MM.1S (cell line): ENCODE results near the gene CHST11.

ENCODE experiments used
- DNase-seq: peaks from one replicate; pipeline ENCODE4 v3.0.0-alpha.2; 2015
- H2AFZ ChIP-seq: fragments of 300-600 bp; sonication (generic); 2 replicates; pipeline ENCODE4 v1.6.0; 2016; ENCODE audit warnings: antibody characterized with exemption, low read length
- H3F3A ChIP-seq: fragments of 300-600 bp; sonication (generic); 2 replicates; pipeline ENCODE4 v1.6.1; 2016; ENCODE audit warnings: mild to moderate bottlenecking, antibody characterized with exemption, low read length, moderate library complexity, mixed read lengths; ENCODE audit not compliant: insufficient read depth
- H3K27ac ChIP-seq: fragments of 300-600 bp; sonication (generic); 2 replicates; pipeline ENCODE4 v1.5.1; 2016; ENCODE audit warnings: mild to moderate bottlenecking, low read length
- H3K27me3 ChIP-seq: fragments of 300-600 bp; sonication (generic); replicated peaks from 2 replicates; pipeline ENCODE4 v1.6.0; 2016; ENCODE audit warnings: low read length; ENCODE audit not compliant: insufficient read depth
- H3K36me3 ChIP-seq: fragments of 300-600 bp; sonication (generic); replicated peaks from 2 replicates; pipeline ENCODE4 v1.6.1; 2016; ENCODE audit warnings: mild to moderate bottlenecking, low read length, mixed read lengths; ENCODE audit not compliant: insufficient read depth
- H3K4me1 ChIP-seq: fragments of 300-600 bp; sonication (generic); 2 replicates; pipeline ENCODE4 v1.6.1; 2016; ENCODE audit warnings: low read length, mixed read lengths
- H3K4me2 ChIP-seq: fragments of 300-600 bp; sonication (generic); 2 replicates; pipeline ENCODE4 v1.6.0; 2016; ENCODE audit warnings: low read depth, low read length
- H3K4me3 ChIP-seq: fragments of 300-600 bp; sonication (generic); 2 replicates; pipeline ENCODE4 v1.5.1; 2016; ENCODE audit warnings: low read length, mixed read lengths
- H3K79me2 ChIP-seq: fragments of 300-600 bp; sonication (generic); 2 replicates; pipeline ENCODE4 v1.6.1; 2016; ENCODE audit warnings: mixed run types, low read length, mixed read lengths
- H3K9ac ChIP-seq: fragments of 300-600 bp; sonication (generic); 2 replicates; pipeline ENCODE4 v1.6.1; 2016; ENCODE audit warnings: low read length, mixed read lengths
- H3K9me2 ChIP-seq: fragments of 300-600 bp; sonication (generic); replicated peaks from 2 replicates; pipeline ENCODE4 v1.6.1; 2016; ENCODE audit warnings: mild to moderate bottlenecking, low read length, mixed read lengths; ENCODE audit not compliant: insufficient read depth
- H3K9me3 ChIP-seq: fragments of 300-600 bp; sonication (generic); replicated peaks from 2 replicates; pipeline ENCODE4 v1.6.1; 2016; ENCODE audit warnings: mild to moderate bottlenecking, low read length, mixed read lengths; ENCODE audit not compliant: insufficient read depth
- H4K20me1 ChIP-seq: fragments of 300-600 bp; sonication (generic); 2 replicates; pipeline ENCODE4 v1.6.1; 2016; ENCODE audit warnings: mild to moderate bottlenecking, low read length, moderate library complexity, mixed read lengths; ENCODE audit not compliant: insufficient read depth
- EZH2 ChIP-seq: fragments of 300-600 bp; sonication (generic); optimal IDR thresholded peaks from 2 replicates; pipeline ENCODE3; 2017; ENCODE audit warnings: low read depth, mild to moderate bottlenecking, antibody characterized with exemption, low read length, mixed read lengths
- EZH2phosphoT487 ChIP-seq: fragments of 300-600 bp; sonication (generic); IDR thresholded peaks from 2 replicates; pipeline ENCODE4 v1.6.1; 2018; ENCODE audit warnings: antibody characterized with exemption, low read length
- TF ChIP-seq, protein P1 (sequence below): fragments of 300-600 bp; sonication (generic); IDR thresholded peaks from 2 replicates; pipeline ENCODE4 v1.5.1; 2016; ENCODE audit warnings: antibody characterized with exemption, low read length, mixed read lengths

CHST11 gene

DNA sequence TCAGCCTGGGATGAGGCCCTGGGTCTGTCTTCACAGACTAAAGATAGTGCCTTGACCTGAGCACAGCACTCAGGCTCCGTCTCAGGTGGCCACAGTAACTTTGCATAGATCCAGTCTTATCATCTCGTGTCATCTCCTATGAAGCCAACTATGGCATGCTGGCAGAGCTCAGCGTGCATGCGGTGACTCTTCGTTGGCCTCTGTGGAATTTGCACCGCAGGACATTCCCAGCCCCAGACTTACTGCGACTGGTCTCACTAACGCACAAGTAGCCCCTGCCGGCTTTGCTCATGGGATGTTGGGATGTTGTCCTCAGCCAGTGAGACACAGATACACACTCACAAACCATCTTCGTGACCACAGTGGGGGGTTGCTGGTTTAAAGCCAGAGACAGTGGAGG, 199.6 kb downstream of the CHST11 start:
- no peak overlapping the region for H3K27ac ChIP-seq
- no peak overlapping the region for H2AFZ ChIP-seq
- H3K9ac ChIP-seq, result no peak overlapping the region
- peaks cover 3% of the 10 kb centered on the region; the same call in 1 of the 2 replicates for H3K79me2 ChIP-seq
- H3K9me2 ChIP-seq, result no peaks in the 10 kb centered on the region
- no peaks in the 10 kb centered on the region for H3K36me3 ChIP-seq
- no peaks in the 10 kb centered on the region for H3K27me3 ChIP-seq
- no peak overlapping the region for H3K4me2 ChIP-seq
- no peak overlapping the region for H3K4me3 ChIP-seq
- H4K20me1 ChIP-seq, result no peaks in the 10 kb centered on the region
- DNase-seq, result no peak
- H3K4me1 ChIP-seq, result no peaks in the 10 kb centered on the region
- no peaks in the 10 kb centered on the region for H3K9me3 ChIP-seq
- no peak for TF ChIP-seq EZH2phosphoT487
- no peak for TF ChIP-seq EZH2
- TF ChIP-seq, protein P1, sequence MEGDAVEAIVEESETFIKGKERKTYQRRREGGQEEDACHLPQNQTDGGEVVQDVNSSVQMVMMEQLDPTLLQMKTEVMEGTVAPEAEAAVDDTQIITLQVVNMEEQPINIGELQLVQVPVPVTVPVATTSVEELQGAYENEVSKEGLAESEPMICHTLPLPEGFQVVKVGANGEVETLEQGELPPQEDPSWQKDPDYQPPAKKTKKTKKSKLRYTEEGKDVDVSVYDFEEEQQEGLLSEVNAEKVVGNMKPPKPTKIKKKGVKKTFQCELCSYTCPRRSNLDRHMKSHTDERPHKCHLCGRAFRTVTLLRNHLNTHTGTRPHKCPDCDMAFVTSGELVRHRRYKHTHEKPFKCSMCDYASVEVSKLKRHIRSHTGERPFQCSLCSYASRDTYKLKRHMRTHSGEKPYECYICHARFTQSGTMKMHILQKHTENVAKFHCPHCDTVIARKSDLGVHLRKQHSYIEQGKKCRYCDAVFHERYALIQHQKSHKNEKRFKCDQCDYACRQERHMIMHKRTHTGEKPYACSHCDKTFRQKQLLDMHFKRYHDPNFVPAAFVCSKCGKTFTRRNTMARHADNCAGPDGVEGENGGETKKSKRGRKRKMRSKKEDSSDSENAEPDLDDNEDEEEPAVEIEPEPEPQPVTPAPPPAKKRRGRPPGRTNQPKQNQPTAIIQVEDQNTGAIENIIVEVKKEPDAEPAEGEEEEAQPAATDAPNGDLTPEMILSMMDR, result no peak
- no peaks in the 10 kb centered on the region for H3F3A ChIP-seq

DNA sequence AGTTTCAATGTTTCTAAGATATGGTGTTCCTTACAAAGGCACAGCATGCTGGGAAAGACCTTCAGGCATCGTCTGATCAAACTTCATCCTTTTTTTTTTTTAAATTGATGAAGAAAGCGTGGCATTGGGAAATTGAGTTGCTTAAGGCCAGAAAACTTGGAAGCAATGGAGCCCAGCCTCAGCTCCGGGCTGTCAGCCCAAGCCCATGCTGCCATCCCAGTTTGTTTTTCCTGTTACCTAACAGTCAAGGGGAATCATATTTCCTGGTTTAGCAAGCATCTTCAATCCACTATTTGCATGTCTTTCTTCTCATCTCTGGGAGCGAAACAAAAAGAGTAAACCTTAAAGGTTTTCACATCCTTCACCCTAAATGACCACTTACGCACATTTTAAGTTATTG, 200.2 kb downstream of the CHST11 start:
- Histone ChIP-seq H3F3A (no peaks in the 10 kb centered on the region), H3K9me3 (no peaks in the 10 kb centered on the region), H4K20me1 (no peaks in the 10 kb centered on the region), H3K4me3 (no peak overlapping the region), H3K9me2 (no peaks in the 10 kb centered on the region), H3K4me2 (no peak overlapping the region), H2AFZ (no peak overlapping the region), H3K79me2 (0 out of 2 replicates have a peak, but pooled peaks cover 2% of the 10 kb centered on the region), H3K36me3 (no peaks in the 10 kb centered on the region), H3K4me1 (no peaks in the 10 kb centered on the region), H3K27ac (no peak overlapping the region), H3K27me3 (no peaks in the 10 kb centered on the region), H3K9ac (no peak overlapping the region)
- no peak for DNase-seq
- TF ChIP-seq, protein P1, result no peak
- TF ChIP-seq EZH2 (no peak), EZH2phosphoT487 (no peak)

GRCh38 chr12:104657726-104658484, 201.2 kb downstream of the CHST11 start:
- Histone ChIP-seq H3K9me2 (no peaks in the 10 kb centered on the region), H3K4me2 (no peak overlapping the region), H3K9me3 (no peaks in the 10 kb centered on the region), H3K79me2 (0 out of 2 replicates have a peak, but pooled peaks cover 2% of the 10 kb centered on the region), H3K4me1 (no peaks in the 10 kb centered on the region), H3K4me3 (no peak overlapping the region), H3F3A (no peaks in the 10 kb centered on the region), H3K36me3 (no peaks in the 10 kb centered on the region), H4K20me1 (no peaks in the 10 kb centered on the region), H3K27ac (no peak overlapping the region), H3K27me3 (no peaks in the 10 kb centered on the region), H2AFZ (no peak overlapping the region), H3K9ac (no peak overlapping the region)
- no peak for DNase-seq
- TF ChIP-seq EZH2 (no peak), EZH2phosphoT487 (no peak)
- TF ChIP-seq, protein P1, result no peak
